ENCODE measurements around the gene ATF6B. TPM values are rescaled to one million over a fixed set of nuclear protein-coding genes. Genes with fewer than 3 reads are reported as not detected.

ATF6B gene
- polyA plus RNA-seq, 10 donors, result 33.0 to 55.9 (median 41.5) TPM

Other genes with a start within 250 kb of the ATF6B start
- under 1 TPM in 8 of 10 donors, not detected in 2; 0.08 to 0.50 (median 0.29) TPM for gene SLC44A4, start 249.2 kb downstream of the ATF6B start, polyA plus RNA-seq (ENCODE audit: insufficient read length in 10 of 10)
- gene EHMT2, start 230.5 kb downstream of the ATF6B start, polyA plus RNA-seq (ENCODE audit: insufficient read length in 10 of 10), result 10 to 100 TPM; 23.3 to 40.1 (median 29.4) TPM
- 10 to 100 TPM in 4 of 10 donors, 1 to 10 TPM in 6; 7.9 to 16.2 (median 9.6) TPM for gene ZBTB12, start 226.2 kb downstream of the ATF6B start, polyA plus RNA-seq (ENCODE audit: insufficient read length in 10 of 10)
- gene C2, start 200.5 kb downstream of the ATF6B start, polyA plus RNA-seq (ENCODE audit: insufficient read length in 10 of 10), result 1 to 10 TPM; 3.5 to 9.1 (median 5.7) TPM
- 1 to 10 TPM; 1.0 to 2.6 (median 1.6) TPM for gene CFB, start 182.2 kb downstream of the ATF6B start, polyA plus RNA-seq (ENCODE audit: insufficient read length in 10 of 10)
- gene NELFE, start 169.3 kb downstream of the ATF6B start, polyA plus RNA-seq (ENCODE audit: insufficient read length in 10 of 10), result 10 to 100 TPM; 49.5 to 68.7 (median 64.3) TPM
- gene SKIC2, start 169.1 kb downstream of the ATF6B start, polyA plus RNA-seq (ENCODE audit: insufficient read length in 10 of 10), result 10 to 100 TPM; 17.9 to 35.1 (median 25.0) TPM
- gene DXO, start 156.1 kb downstream of the ATF6B start, polyA plus RNA-seq (ENCODE audit: insufficient read length in 10 of 10), result 10 to 100 TPM; 11.4 to 21.4 (median 15.4) TPM
- 10 to 100 TPM in 5 of 10 donors, 1 to 10 TPM in 5; 6.2 to 21.3 (median 10.3) TPM for gene C4A, start 146.2 kb downstream of the ATF6B start, polyA plus RNA-seq (ENCODE audit: insufficient read length in 10 of 10)
- 10 to 100 TPM in 9 of 10 donors, 1 to 10 TPM in 1; 8.7 to 25.9 (median 14.3) TPM for gene C4B, start 113.5 kb downstream of the ATF6B start, polyA plus RNA-seq (ENCODE audit: insufficient read length in 10 of 10)
- gene CYP21A2, start 89.8 kb downstream of the ATF6B start, polyA plus RNA-seq (ENCODE audit: insufficient read length in 10 of 10), result 1 to 10 TPM in 2 of 10 donors, under 1 TPM in 8; 0.35 to 1.1 (median 0.58) TPM
- 100 to 1,000 TPM in 7 of 10 donors, 10 to 100 TPM in 3; 87.2 to 269 (median 143) TPM for gene TNXB, start 18.9 kb downstream of the ATF6B start, polyA plus RNA-seq (ENCODE audit: insufficient read length in 10 of 10)
- gene FKBPL, start 2.0 kb upstream of the ATF6B start, polyA plus RNA-seq (ENCODE audit: insufficient read length in 10 of 10), result 1 to 10 TPM; 3.3 to 5.4 (median 4.0) TPM
- 1 to 10 TPM in 6 of 10 donors, under 1 TPM in 4; 0.62 to 2.0 (median 1.6) TPM for gene PRRT1, start 23.7 kb upstream of the ATF6B start, polyA plus RNA-seq (ENCODE audit: insufficient read length in 10 of 10)
- 10 to 100 TPM; 22.3 to 37.4 (median 29.0) TPM for gene PPT2, start 25.9 kb upstream of the ATF6B start, polyA plus RNA-seq (ENCODE audit: insufficient read length in 10 of 10)
- gene EGFL8, start 36.3 kb upstream of the ATF6B start, polyA plus RNA-seq (ENCODE audit: insufficient read length in 10 of 10), result 10 to 100 TPM; 19.1 to 45.8 (median 25.4) TPM
- 10 to 100 TPM; 55.3 to 64.3 (median 59.1) TPM for gene AGPAT1, start 47.8 kb upstream of the ATF6B start, polyA plus RNA-seq (ENCODE audit: insufficient read length in 10 of 10)
- 10 to 100 TPM; 39.1 to 54.0 (median 48.7) TPM for gene RNF5, start 50.2 kb upstream of the ATF6B start, polyA plus RNA-seq (ENCODE audit: insufficient read length in 10 of 10)
- gene AGER, start 56.0 kb upstream of the ATF6B start, polyA plus RNA-seq (ENCODE audit: insufficient read length in 10 of 10), result 10 to 100 TPM in 2 of 10 donors, 1 to 10 TPM in 8; 4.9 to 15.9 (median 7.4) TPM
- 100 to 1,000 TPM in 7 of 10 donors, 10 to 100 TPM in 3; 86.2 to 123 (median 103) TPM for gene PBX2, start 62.0 kb upstream of the ATF6B start, polyA plus RNA-seq (ENCODE audit: insufficient read length in 10 of 10)
- 10 to 100 TPM in 2 of 10 donors, 1 to 10 TPM in 8; 5.0 to 17.7 (median 7.4) TPM for gene GPSM3, start 64.4 kb upstream of the ATF6B start, polyA plus RNA-seq (ENCODE audit: insufficient read length in 10 of 10)
- gene NOTCH4, start 95.8 kb upstream of the ATF6B start, polyA plus RNA-seq (ENCODE audit: insufficient read length in 10 of 10), result 10 to 100 TPM; 15.1 to 30.0 (median 22.0) TPM
- gene TSBP1, start 243.7 kb upstream of the ATF6B start, polyA plus RNA-seq (ENCODE audit: insufficient read length in 10 of 10), result under 1 TPM in 1 of 10 donors, not detected in 9; 0.45 TPM

Measured in muscle of back (tissue), 10 donors.